Panc1 (cell line): ENCODE data around the gene TIGAR. TPM values are rescaled to one million over a fixed set of nuclear protein-coding genes. Genes with fewer than 3 reads are reported as not detected.

Source experiments
- ATAC-seq: fragments of 200-7000 bp; cut with Tn5 transposase; 2 replicates; pipeline ENCODE4 v1.9.1; 2020; ENCODE audit warnings: mild to moderate bottlenecking, moderate library complexity
- BruUV-seq: library from RNA; stranded (reverse); fragments of 400-500 nt; replicated peaks from 2 replicates; lab custom pipeline; 2021; lab: Mats Ljungman, UMichigan
- CTCF ChIA-PET: fragments of 300-600 bp; sonication (Branson Sonifier 250); formaldehyde crosslinking; loops from one replicate; lab custom pipeline; 2022; ENCODE audit warnings: antibody characterized with exemption; lab: Charles Lee
- POLR2A ChIA-PET: fragments of 300-600 bp; sonication (Branson Sonifier 250); formaldehyde crosslinking; loops from one replicate; lab custom pipeline; 2022; ENCODE audit warnings: antibody characterized with exemption; lab: Charles Lee
- DNase-seq: peaks from one replicate; pipeline ENCODE4 v3.0.0-alpha.2; 2010; ENCODE audit warnings: low read depth, low spot score
- H3K27ac ChIP-seq: 2 replicates; pipeline ENCODE4 v1.5.1; 2011; ENCODE audit warnings: mild to moderate bottlenecking, low read length, inconsistent platforms
- H3K27me3 ChIP-seq: fragments of 200-500 bp; sonication (Bioruptor generic); 2 replicates; pipeline ENCODE4 v1.6.0; 2014; ENCODE audit warnings: low read length, inconsistent platforms; ENCODE audit not compliant: control insufficient read depth, insufficient read depth
- H3K36me3 ChIP-seq: fragments of 200-500 bp; sonication (Bioruptor generic); 2 replicates; pipeline ENCODE4 v1.5.1; 2014; ENCODE audit warnings: inconsistent platforms, mild to moderate bottlenecking, low read length, moderate library complexity; ENCODE audit not compliant: control insufficient read depth, insufficient read depth
- H3K4me1 ChIP-seq: 2 replicates; pipeline ENCODE4 v1.5.1; 2011; ENCODE audit warnings: inconsistent platforms, mild to moderate bottlenecking, low read length, moderate library complexity; ENCODE audit not compliant: control insufficient read depth, insufficient read depth
- H3K4me3 ChIP-seq, 2 experiments: 2 replicates each; pipeline ENCODE4 v1.5.1; 2011 to 2012; ENCODE audit warnings: low read depth in 2 of 2, low read length in 2 of 2, mild to moderate bottlenecking in 2 of 2, inconsistent platforms in 1 of 2, moderate library complexity in 1 of 2
- H3K9me3 ChIP-seq: fragments of 200-500 bp; sonication (Bioruptor generic); 2 replicates; pipeline ENCODE4 v1.5.1; 2014; ENCODE audit warnings: low read depth, mild to moderate bottlenecking, inconsistent platforms, low read length, moderate library complexity; ENCODE audit not compliant: control insufficient read depth, insufficient read depth
- CTCF ChIP-seq: fragments of 450-650 bp; IDR thresholded peaks from 2 replicates; pipeline ENCODE4 v1.5.1; 2017; ENCODE audit warnings: mild to moderate bottlenecking
- POLR2AphosphoS5 ChIP-seq: IDR thresholded peaks from 2 replicates; pipeline ENCODE4 v1.6.1; 2012; ENCODE audit warnings: mild to moderate bottlenecking, low read depth, low read length, moderate library complexity
- SIN3A ChIP-seq: IDR thresholded peaks from 2 replicates; pipeline ENCODE4 v1.6.1; 2012; ENCODE audit warnings: low read depth, mild to moderate bottlenecking, low read length, moderate library complexity, borderline replicate concordance; ENCODE audit not compliant: insufficient read depth
- TCF7L2 ChIP-seq: IDR thresholded peaks from 2 replicates; pipeline ENCODE4 v1.6.1; 2011; ENCODE audit warnings: mild to moderate bottlenecking, low read depth, low read length, inconsistent platforms
- in situ Hi-C: cut with HindIII; loops from 2 replicates; pipeline ENCODE4 v1.10.0; 2016; ENCODE audit warnings: low sequenced_read_pairs, low pct_unique_long_range_greater_than_20kb
- intact Hi-C: fragments of 100-400 bp; cut with micrococcal nuclease; formaldehyde crosslinking; loops from one replicate; pipeline ENCODE4 v1.10.0; 2022; ENCODE audit not compliant: unreplicated experiment
- total RNA-seq: library from RNA; stranded (reverse); gene quantifications from one replicate; pipeline ENCODE4 v1.2.1, GENCODE V29; 2021; ENCODE audit not compliant: unreplicated experiment
- TF ChIP-seq, protein P1 (sequence below), 2 experiments: IDR thresholded peaks; 2 replicates each; pipeline ENCODE4 v1.6.1; 2011 to 2012; ENCODE audit warnings: low read depth in 2 of 2, control low read depth in 1 of 2, low read length in 1 of 2, mild to moderate bottlenecking in 1 of 2, moderate library complexity in 1 of 2; ENCODE audit not compliant: insufficient read depth in 1 of 2

The TIGAR gene
- total RNA-seq, 1 experiment from 2014 or later: 17.4 TPM

DNA sequence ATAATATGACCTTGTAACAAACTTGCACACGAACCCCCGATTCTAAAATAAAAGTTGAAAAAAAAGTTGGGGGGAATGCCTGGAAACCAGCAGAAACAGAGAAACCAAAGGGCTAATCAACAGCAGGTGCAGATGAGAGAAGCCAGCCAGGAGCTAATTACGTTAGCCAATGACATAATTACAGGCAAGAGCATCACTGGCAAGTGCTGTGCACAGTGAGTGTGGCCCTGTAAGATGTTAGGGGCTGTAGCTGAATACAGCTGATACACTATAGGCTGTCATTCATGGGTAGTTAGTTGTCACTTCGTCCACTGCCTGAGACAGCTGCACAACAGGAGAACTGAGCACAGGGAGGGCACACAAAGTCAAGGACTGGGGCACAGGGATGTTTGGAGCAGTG lies 65.8 kb downstream of the TIGAR start:
- no TSS peak for BruUV-seq
- Histone ChIP-seq H3K36me3 (no peaks in the 10 kb centered on the region), H3K27ac (no peak overlapping the region), H3K9me3 (no peaks in the 10 kb centered on the region), H3K4me1 (no peaks in the 10 kb centered on the region), H3K4me3 (no peak overlapping the region), H3K27me3 (peaks cover under 1% of the 10 kb centered on the region; the same call in 1 of the 2 replicates)
- TF ChIP-seq TCF7L2 (no peak), SIN3A (no peak), POLR2AphosphoS5 (no peak), CTCF (no peak)
- TF ChIP-seq, protein P1, sequence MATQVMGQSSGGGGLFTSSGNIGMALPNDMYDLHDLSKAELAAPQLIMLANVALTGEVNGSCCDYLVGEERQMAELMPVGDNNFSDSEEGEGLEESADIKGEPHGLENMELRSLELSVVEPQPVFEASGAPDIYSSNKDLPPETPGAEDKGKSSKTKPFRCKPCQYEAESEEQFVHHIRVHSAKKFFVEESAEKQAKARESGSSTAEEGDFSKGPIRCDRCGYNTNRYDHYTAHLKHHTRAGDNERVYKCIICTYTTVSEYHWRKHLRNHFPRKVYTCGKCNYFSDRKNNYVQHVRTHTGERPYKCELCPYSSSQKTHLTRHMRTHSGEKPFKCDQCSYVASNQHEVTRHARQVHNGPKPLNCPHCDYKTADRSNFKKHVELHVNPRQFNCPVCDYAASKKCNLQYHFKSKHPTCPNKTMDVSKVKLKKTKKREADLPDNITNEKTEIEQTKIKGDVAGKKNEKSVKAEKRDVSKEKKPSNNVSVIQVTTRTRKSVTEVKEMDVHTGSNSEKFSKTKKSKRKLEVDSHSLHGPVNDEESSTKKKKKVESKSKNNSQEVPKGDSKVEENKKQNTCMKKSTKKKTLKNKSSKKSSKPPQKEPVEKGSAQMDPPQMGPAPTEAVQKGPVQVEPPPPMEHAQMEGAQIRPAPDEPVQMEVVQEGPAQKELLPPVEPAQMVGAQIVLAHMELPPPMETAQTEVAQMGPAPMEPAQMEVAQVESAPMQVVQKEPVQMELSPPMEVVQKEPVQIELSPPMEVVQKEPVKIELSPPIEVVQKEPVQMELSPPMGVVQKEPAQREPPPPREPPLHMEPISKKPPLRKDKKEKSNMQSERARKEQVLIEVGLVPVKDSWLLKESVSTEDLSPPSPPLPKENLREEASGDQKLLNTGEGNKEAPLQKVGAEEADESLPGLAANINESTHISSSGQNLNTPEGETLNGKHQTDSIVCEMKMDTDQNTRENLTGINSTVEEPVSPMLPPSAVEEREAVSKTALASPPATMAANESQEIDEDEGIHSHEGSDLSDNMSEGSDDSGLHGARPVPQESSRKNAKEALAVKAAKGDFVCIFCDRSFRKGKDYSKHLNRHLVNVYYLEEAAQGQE (IDR thresholded peaks at IDR 0.05; ENCODE audit: insufficient read depth in 1 of 2, low read depth in 2 of 2, low read length in 1 of 2): no peak
- ChIA-PET CTCF (no interaction called here), POLR2A (no interaction called here)
- in situ Hi-C loops (no loop called here), intact Hi-C loops (no loop called here)
- ATAC-seq (no peak), DNase-seq (no peak)

GRCh38 chr12:4387607-4388006 lies 66.6 kb downstream of the TIGAR start:
- ChIA-PET CTCF (no interaction called here), POLR2A (no interaction called here)
- in situ Hi-C loops: no loop called here
- BruUV-seq: no TSS peak
- no peaks in the 10 kb centered on the region; the same call in 1 of the 2 replicates for H3K27me3 ChIP-seq
- no peak overlapping the region for H3K4me3 ChIP-seq
- H3K27ac ChIP-seq: no peak overlapping the region
- no peaks in the 10 kb centered on the region for H3K4me1 ChIP-seq
- intact Hi-C loops: no loop called here
- no peaks in the 10 kb centered on the region for H3K9me3 ChIP-seq
- ATAC-seq (no peak), DNase-seq (no peak)
- H3K36me3 ChIP-seq: no peaks in the 10 kb centered on the region
- TF ChIP-seq, protein P1 (IDR thresholded peaks at IDR 0.05; ENCODE audit: insufficient read depth in 1 of 2, low read depth in 2 of 2, low read length in 1 of 2): no peak
- TF ChIP-seq POLR2AphosphoS5 (no peak), TCF7L2 (no peak), SIN3A (no peak), CTCF (no peak)
